Caki2 (cell line): ENCODE results near the gene ANTXR1. TPM values are rescaled to one million over a fixed set of nuclear protein-coding genes. Genes with fewer than 3 reads are reported as not detected.

Experiments used
- DNase-seq: peaks from one replicate; pipeline ENCODE4 v3.0.0-alpha.2; 2015; ENCODE audit warnings: low read depth
- in situ Hi-C: cut with HindIII; loops from 2 replicates; pipeline ENCODE4 v1.10.0; 2016; ENCODE audit warnings: low sequenced_read_pairs, low pct_unique_long_range_greater_than_20kb, mixed read lengths
- total RNA-seq: library from RNA; depleted of rRNA; stranded (reverse); fragments of >200 nt; shearing (Covaris generic); gene quantifications from 2 replicates; pipeline ENCODE4 v1.2.3, GENCODE V29; 2014; ENCODE audit warnings: low replicate concordance

Gene ANTXR1
- total RNA-seq, 1 experiment from 2014 or later: 1.1 TPM

- in situ Hi-C loops: loop anchor here (25.0 kb wide), 1 partner anchor 289 kb away; no protein-coding TSS in a partner anchor
- no peak for DNase-seq
Observed at GRCh38 chr2:69023236-69023635, 10.3 kb downstream of the ANTXR1 start.

GRCh38 chr2:69026026-69026425 lies 13.0 kb downstream of the ANTXR1 start:
- DNase-seq: peak; percentile 22
- in situ Hi-C loops: no loop called here

GRCh38 chr2:69026691-69027459 lies 13.9 kb downstream of the ANTXR1 start:
- in situ Hi-C loops: no loop called here
- DNase-seq: no peak

GRCh38 chr2:69030800-69031428 lies 17.9 kb downstream of the ANTXR1 start:
- in situ Hi-C loops: no loop called here
- no peak for DNase-seq

- no peak for DNase-seq
- in situ Hi-C loops: no loop called here
Observed at GRCh38 chr2:69031466-69031865, 18.5 kb downstream of the ANTXR1 start.

GRCh38 chr2:69032336-69032735 lies 19.4 kb downstream of the ANTXR1 start:
- DNase-seq: no peak
- in situ Hi-C loops: no loop called here

- in situ Hi-C loops: no loop called here
Observed at GRCh38 chr2:69033461-69034095, 20.6 kb downstream of the ANTXR1 start.

GRCh38 chr2:69034122-69034521 lies 21.1 kb downstream of the ANTXR1 start:
- in situ Hi-C loops: no loop called here
- DNase-seq: no peak

More at GRCh38 chr2:69033461-69034095, 20.6 kb downstream of the ANTXR1 start:
- no peak for DNase-seq

GRCh38 chr2:69034845-69035244 lies 21.9 kb downstream of the ANTXR1 start:
- no peak for DNase-seq
- in situ Hi-C loops: no loop called here

- DNase-seq: no peak
- in situ Hi-C loops: no loop called here
Observed at GRCh38 chr2:69036926-69037325, 23.9 kb downstream of the ANTXR1 start.

GRCh38 chr2:69041214-69041613 lies 28.2 kb downstream of the ANTXR1 start:
- DNase-seq: no peak
- in situ Hi-C loops: no loop called here

GRCh38 chr2:69043736-69044400 lies 30.9 kb downstream of the ANTXR1 start:
- DNase-seq: no peak
- in situ Hi-C loops: no loop called here

GRCh38 chr2:69046221-69046662 lies 33.3 kb downstream of the ANTXR1 start:
- peak; percentile 60 for DNase-seq
- in situ Hi-C loops: no loop called here

GRCh38 chr2:69047625-69048145 lies 34.7 kb downstream of the ANTXR1 start:
- DNase-seq: no peak
- in situ Hi-C loops: no loop called here

GRCh38 chr2:69050802-69051201 lies 37.8 kb downstream of the ANTXR1 start:
- in situ Hi-C loops: no loop called here
- DNase-seq: no peak

- DNase-seq: no peak
- in situ Hi-C loops: no loop called here
Observed at GRCh38 chr2:69053416-69053965, 40.5 kb downstream of the ANTXR1 start.

- no peak for DNase-seq
- in situ Hi-C loops: no loop called here
Observed at GRCh38 chr2:69054431-69054830, 41.5 kb downstream of the ANTXR1 start.
